ENCODE data around the gene SCN1B.

The SCN1B gene

GRCh38 chr19:35075202-35076025 is 45.1 kb downstream of the SCN1B start:
- TF ChIP-seq CTCF (conservative IDR thresholded peaks at IDR 0.05): no peak
- no peak overlapping the region for H3K27ac ChIP-seq

GRCh38 chr19:35076026-35076370 is 45.7 kb downstream of the SCN1B start:
- TF ChIP-seq CTCF (conservative IDR thresholded peaks at IDR 0.05): no peak
- H3K27ac ChIP-seq: no peak overlapping the region

- no peak overlapping the region for H3K27ac ChIP-seq
- no peak for TF ChIP-seq CTCF (conservative IDR thresholded peaks at IDR 0.05)
Observed at GRCh38 chr19:35076657-35077056, 46.4 kb downstream of the SCN1B start.

GRCh38 chr19:35077411-35078223 is 47.3 kb downstream of the SCN1B start:
- no peak for TF ChIP-seq CTCF (conservative IDR thresholded peaks at IDR 0.05)
- H3K27ac ChIP-seq: no peak overlapping the region

GRCh38 chr19:35079826-35080225 is 49.6 kb downstream of the SCN1B start:
- no peak for TF ChIP-seq CTCF (conservative IDR thresholded peaks at IDR 0.05)

GRCh38 chr19:35080613-35081170 is 50.4 kb downstream of the SCN1B start:
- no peak overlapping the region for H3K27ac ChIP-seq

More at GRCh38 chr19:35079826-35080225, 49.6 kb downstream of the SCN1B start:
- H3K27ac ChIP-seq: no peak overlapping the region

More at GRCh38 chr19:35080613-35081170, 50.4 kb downstream of the SCN1B start:
- peak; percentile 32; the same call in 1 of the 2 replicates for TF ChIP-seq CTCF (conservative IDR thresholded peaks at IDR 0.05)

All from VCaP (cell line).